ENCODE results near the gene SCN1B.
"Not testable (repeated sequence)": the region's sequence is repeated elsewhere in the genome, so short reads cannot be mapped to it uniquely, and the experiment has no call there.

SCN1B gene

GRCh38 chr19:35005256-35005977, 24.9 kb upstream of the SCN1B start:
- POLR2A ChIA-PET: interaction anchor here (1.0 kb wide), 1 partner anchor 10 kb away, joined by 3 read pairs; no protein-coding TSS in a partner anchor
- H3K4me1 ChIP-seq (ENCODE audit: control insufficient read depth, insufficient read depth, low read length): peaks cover 20% of the 10 kb centered on the region
- H3K36me3 ChIP-seq (ENCODE audit: control insufficient read depth in 2 of 2, insufficient read depth in 1 of 2, low read length in 2 of 2): peaks cover 69 to 85% of the 10 kb centered on the region in 2 experiments
- no peak overlapping the region for H3K4me3 ChIP-seq (ENCODE audit: low read depth, low read length)
- CTCF ChIA-PET: interaction anchor here (1.4 to 1.6 kb wide), 3 partner anchors 32 to 40 kb away, joined by 4 to 10 read pairs (median 7); no protein-coding TSS in a partner anchor
- no peaks in the 10 kb centered on the region for H3K9me3 ChIP-seq (ENCODE audit: control insufficient read depth, insufficient read depth, low read depth, low read length)
- H3K27ac ChIP-seq (ENCODE audit: extremely low read depth, low read depth, low read length): no peak overlapping the region
- TF ChIP-seq GFI1B (tag by site-specific recombination; IDR thresholded peaks at IDR 0.05) (no peak), BCL11A (tag by site-specific recombination; IDR thresholded peaks at IDR 0.05; ENCODE audit: low read depth) (no peak), TRIM28 (IDR thresholded peaks at IDR 0.05; ENCODE audit: borderline replicate concordance, low read length) (no peak), SETDB1 (IDR thresholded peaks at IDR 0.05; ENCODE audit: insufficient read length, low read length) (no peak), ELK4 (IDR thresholded peaks at IDR 0.05; ENCODE audit: borderline replicate concordance, low read depth, low read length) (no peak)

DNA sequence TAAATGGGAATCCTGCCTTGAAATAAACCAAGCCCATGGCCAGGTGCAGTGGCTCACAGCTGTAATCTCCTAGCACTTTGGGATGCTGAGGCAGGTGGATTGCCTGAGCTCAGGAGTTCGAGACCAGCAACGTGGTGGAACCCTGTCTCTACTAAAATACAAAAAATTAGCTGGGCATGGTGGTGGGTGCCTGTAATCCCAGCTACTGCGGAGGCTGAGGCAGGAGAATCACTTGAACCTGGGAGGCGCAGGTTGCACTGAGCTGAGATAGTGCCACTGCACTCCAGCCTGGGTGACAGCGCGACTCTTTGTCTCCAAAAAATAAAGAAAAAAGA, 24.3 kb upstream of the SCN1B start:
- not testable (repeated sequence) for H3K4me3 ChIP-seq (ENCODE audit: low read depth, low read length); H3K27ac ChIP-seq (ENCODE audit: extremely low read depth, low read depth, low read length); H3K9me3 ChIP-seq (ENCODE audit: control insufficient read depth, insufficient read depth, low read depth, low read length)
- ChIA-PET CTCF (interaction anchor here (1.4 to 1.6 kb wide), 3 partner anchors 33 to 40 kb away, joined by 4 to 10 read pairs (median 7); no protein-coding TSS in a partner anchor), POLR2A (interaction anchor here (0.8 to 1.0 kb wide), 2 partner anchors 10 to 79 kb away, joined by 3 read pairs; partner anchors contain the start of gene ZNF30)
- H3K4me1 ChIP-seq (ENCODE audit: control insufficient read depth, insufficient read depth, low read length): peaks cover 20% of the 10 kb centered on the region
- H3K36me3 ChIP-seq (ENCODE audit: control insufficient read depth in 2 of 2, insufficient read depth in 1 of 2, low read length in 2 of 2): peaks cover 75 to 90% of the 10 kb centered on the region in 2 experiments

- Histone ChIP-seq H3K9me3 (ENCODE audit: control insufficient read depth, insufficient read depth, low read depth, low read length) (no peaks in the 10 kb centered on the region), H3K4me3 (ENCODE audit: low read depth, low read length) (no peak overlapping the region), H3K27ac (ENCODE audit: extremely low read depth, low read depth, low read length) (no peak overlapping the region), H3K4me1 (ENCODE audit: control insufficient read depth, insufficient read depth, low read length) (peaks cover 17% of the 10 kb centered on the region), H3K36me3 (ENCODE audit: control insufficient read depth in 2 of 2, insufficient read depth in 1 of 2, low read length in 2 of 2) (peaks cover 80 to 94% of the 10 kb centered on the region in 2 experiments)
- ChIA-PET CTCF (interaction anchor here (1.4 to 2.3 kb wide), 4 partner anchors 32 to 39 kb away, joined by 4 to 10 read pairs (median 8); no protein-coding TSS in a partner anchor), POLR2A (interaction anchor here (0.8 to 1.0 kb wide), 2 partner anchors 11 to 80 kb away, joined by 3 read pairs; partner anchors contain the start of gene ZNF30)
- TF ChIP-seq ZNF701 (tag by site-specific recombination; IDR thresholded peaks at IDR 0.05) (no peak), WT1 (tag by site-specific recombination; IDR thresholded peaks at IDR 0.05) (peak; percentile 70)
These were observed 23.8 kb upstream of the SCN1B start for GRCh38 chr19:35006342-35006998.

DNA sequence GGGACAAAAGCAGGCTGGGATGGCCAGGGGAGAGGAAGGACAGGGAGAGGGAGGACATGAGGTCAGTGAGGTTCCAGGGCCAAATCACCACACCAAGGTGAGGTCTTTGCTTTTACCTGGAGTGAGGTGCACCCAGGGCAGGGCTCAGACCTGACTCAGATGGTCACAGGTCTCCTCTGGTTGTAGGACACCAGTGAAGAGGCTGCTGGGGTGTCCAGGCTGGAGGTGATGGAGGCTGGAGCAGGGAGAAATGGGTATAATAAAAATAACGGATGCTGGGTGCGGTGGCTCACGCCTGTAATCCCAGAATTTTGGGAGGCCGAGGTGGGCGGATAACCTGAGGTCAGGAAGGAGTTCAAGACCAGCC, 23.3 kb upstream of the SCN1B start:
- Histone ChIP-seq H3K27ac (ENCODE audit: extremely low read depth, low read depth, low read length) (no peak overlapping the region), H3K36me3 (ENCODE audit: control insufficient read depth in 2 of 2, insufficient read depth in 1 of 2, low read length in 2 of 2) (peaks cover 82 to 94% of the 10 kb centered on the region in 2 experiments), H3K9me3 (ENCODE audit: control insufficient read depth, insufficient read depth, low read depth, low read length) (no peaks in the 10 kb centered on the region), H3K4me1 (ENCODE audit: control insufficient read depth, insufficient read depth, low read length) (peaks cover 13% of the 10 kb centered on the region), H3K4me3 (ENCODE audit: low read depth, low read length) (no peak overlapping the region)
- POLR2A ChIA-PET: interaction anchor here (0.8 to 1.2 kb wide), 4 partner anchors 14 to 80 kb away, joined by 3 to 4 read pairs (median 3); partner anchors contain the start of gene ZNF30
- CTCF ChIA-PET: interaction anchor here (0.8 to 2.3 kb wide), 4 partner anchors 33 to 104 kb away, joined by 4 to 10 read pairs (median 6); no protein-coding TSS in a partner anchor
- TF ChIP-seq, protein P1, sequence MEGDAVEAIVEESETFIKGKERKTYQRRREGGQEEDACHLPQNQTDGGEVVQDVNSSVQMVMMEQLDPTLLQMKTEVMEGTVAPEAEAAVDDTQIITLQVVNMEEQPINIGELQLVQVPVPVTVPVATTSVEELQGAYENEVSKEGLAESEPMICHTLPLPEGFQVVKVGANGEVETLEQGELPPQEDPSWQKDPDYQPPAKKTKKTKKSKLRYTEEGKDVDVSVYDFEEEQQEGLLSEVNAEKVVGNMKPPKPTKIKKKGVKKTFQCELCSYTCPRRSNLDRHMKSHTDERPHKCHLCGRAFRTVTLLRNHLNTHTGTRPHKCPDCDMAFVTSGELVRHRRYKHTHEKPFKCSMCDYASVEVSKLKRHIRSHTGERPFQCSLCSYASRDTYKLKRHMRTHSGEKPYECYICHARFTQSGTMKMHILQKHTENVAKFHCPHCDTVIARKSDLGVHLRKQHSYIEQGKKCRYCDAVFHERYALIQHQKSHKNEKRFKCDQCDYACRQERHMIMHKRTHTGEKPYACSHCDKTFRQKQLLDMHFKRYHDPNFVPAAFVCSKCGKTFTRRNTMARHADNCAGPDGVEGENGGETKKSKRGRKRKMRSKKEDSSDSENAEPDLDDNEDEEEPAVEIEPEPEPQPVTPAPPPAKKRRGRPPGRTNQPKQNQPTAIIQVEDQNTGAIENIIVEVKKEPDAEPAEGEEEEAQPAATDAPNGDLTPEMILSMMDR (tag by site-specific recombination; IDR thresholded peaks at IDR 0.05): no peak
- TF ChIP-seq ZNF571 (tag by site-specific recombination; IDR thresholded peaks at IDR 0.05): no peak
- TF ChIP-seq, protein P2, sequence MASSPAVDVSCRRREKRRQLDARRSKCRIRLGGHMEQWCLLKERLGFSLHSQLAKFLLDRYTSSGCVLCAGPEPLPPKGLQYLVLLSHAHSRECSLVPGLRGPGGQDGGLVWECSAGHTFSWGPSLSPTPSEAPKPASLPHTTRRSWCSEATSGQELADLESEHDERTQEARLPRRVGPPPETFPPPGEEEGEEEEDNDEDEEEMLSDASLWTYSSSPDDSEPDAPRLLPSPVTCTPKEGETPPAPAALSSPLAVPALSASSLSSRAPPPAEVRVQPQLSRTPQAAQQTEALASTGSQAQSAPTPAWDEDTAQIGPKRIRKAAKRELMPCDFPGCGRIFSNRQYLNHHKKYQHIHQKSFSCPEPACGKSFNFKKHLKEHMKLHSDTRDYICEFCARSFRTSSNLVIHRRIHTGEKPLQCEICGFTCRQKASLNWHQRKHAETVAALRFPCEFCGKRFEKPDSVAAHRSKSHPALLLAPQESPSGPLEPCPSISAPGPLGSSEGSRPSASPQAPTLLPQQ (tag by site-specific recombination; IDR thresholded peaks at IDR 0.05): no peak
- no peak for TF ChIP-seq ZNF426 (tag by site-specific recombination; IDR thresholded peaks at IDR 0.05)
- no peak for TF ChIP-seq KLF17 (tag by site-specific recombination; IDR thresholded peaks at IDR 0.05)
- no peak for TF ChIP-seq ZNF776 (tag by site-specific recombination; IDR thresholded peaks at IDR 0.05; ENCODE audit: borderline replicate concordance)
- TF ChIP-seq ZNF138 (tag by site-specific recombination; IDR thresholded peaks at IDR 0.05; ENCODE audit: borderline replicate concordance): no peak
- no peak for TF ChIP-seq TCF7L2 (IDR thresholded peaks at IDR 0.05; ENCODE audit: borderline replicate concordance, low read depth, low read length)
- TF ChIP-seq ZNF707 (tag by site-specific recombination; IDR thresholded peaks at IDR 0.05): no peak
- no peak for TF ChIP-seq ZNF654 (tag by site-specific recombination; IDR thresholded peaks at IDR 0.05; ENCODE audit: low read depth)

Measured in HEK293 (cell line).